Measurements from ENCODE around the gene TTC39A. TPM values are rescaled to one million over a fixed set of nuclear protein-coding genes. Genes with fewer than 3 reads are reported as not detected.

TTC39A gene
- total RNA-seq, 1 experiment from 2014 or later: 15.4 TPM

DNA sequence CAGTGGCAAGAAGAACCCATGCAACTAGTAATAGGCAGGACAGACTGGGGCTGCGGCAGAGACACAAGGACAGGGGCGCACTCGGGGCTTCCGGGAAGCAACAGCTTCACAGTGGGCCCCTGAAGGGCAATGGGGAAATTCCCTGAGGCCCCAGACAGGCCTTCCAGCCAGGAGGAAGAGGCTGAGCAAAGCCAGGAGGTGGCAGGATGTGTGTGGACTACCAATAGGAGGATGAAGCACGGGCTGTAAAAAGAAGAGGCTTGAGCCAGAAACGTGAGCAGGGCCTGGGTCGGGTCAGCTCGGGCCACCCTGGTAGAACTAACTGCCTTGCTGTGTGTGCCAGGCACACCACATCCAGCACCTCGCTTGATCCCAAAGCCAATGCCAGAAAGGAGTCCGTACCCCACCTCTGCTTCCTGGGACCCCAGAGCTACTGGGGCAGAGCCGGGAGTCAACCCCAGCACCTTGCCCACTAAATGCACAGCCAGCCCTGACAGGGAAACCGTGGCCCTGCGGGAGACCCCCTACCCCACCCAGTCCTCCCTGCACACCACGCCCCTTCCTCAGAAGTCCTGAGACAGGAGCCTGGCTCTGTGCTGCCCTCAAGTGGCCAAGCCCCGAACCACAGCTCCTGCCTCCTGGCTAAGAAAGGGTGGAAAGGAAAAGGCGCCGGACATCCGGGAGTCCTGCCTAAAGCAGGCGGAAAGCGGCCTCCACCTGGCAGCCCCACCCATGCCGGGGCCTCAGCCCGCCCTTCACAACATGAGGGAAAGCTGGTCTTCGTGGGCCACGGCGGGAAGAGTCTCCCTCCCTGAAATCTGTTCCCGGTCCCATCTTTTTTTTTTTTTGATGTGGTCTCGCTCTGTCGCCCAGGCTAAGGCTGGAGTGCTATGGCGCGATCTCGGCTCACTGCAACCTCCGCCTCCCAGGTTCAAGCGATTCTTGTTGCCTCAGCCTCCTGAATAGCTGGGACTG lies 33.7 kb downstream of the TTC39A start:
- ChIA-PET CTCF (interaction anchor here (0.5 to 2.3 kb wide), 9 partner anchors 10 to 546 kb away, joined by 3 to 8 read pairs (median 4); no protein-coding TSS in a partner anchor), RAD21 (ENCODE audit: low non-redundant PET in 1 of 2, low total read pairs in 2 of 2, uncharacterized antibody in 2 of 2, unreplicated experiment in 2 of 2) (interaction anchor here (0.7 to 0.9 kb wide), 2 partner anchors 99 to 108 kb away, joined by 3 read pairs; no protein-coding TSS in a partner anchor), POLR2A (interaction anchor here (1.1 kb wide), 1 partner anchor 9 kb away, joined by 3 read pairs; no protein-coding TSS in a partner anchor)
- peak overlapping the region; percentile 82 for H2AFZ ChIP-seq (ENCODE audit: low read depth, low read length, poor library complexity, severe bottlenecking)
- peak overlapping the region; percentile 43 for H3K4me2 ChIP-seq (ENCODE audit: low read length)
- no peaks in the 10 kb centered on the region for H3K9me3 ChIP-seq (ENCODE audit: control insufficient read depth in 1 of 2, insufficient read depth in 1 of 2, low read depth in 1 of 2, low read length in 2 of 2)
- intact Hi-C loops (cut with micrococcal nuclease): loop anchor here (10.0 kb wide), 1 partner anchor 542 kb away; no protein-coding TSS in a partner anchor
- no peaks in the 10 kb centered on the region for H3K36me3 ChIP-seq (ENCODE audit: control insufficient read depth in 1 of 2, insufficient read depth in 2 of 2, low read length in 2 of 2)
- peak; percentile 92 for ATAC-seq
- H3K27ac ChIP-seq (ENCODE audit: low read depth, low read length): peak overlapping the region; percentile 32; the same call in 1 of the 2 replicates
- no peak overlapping the region for H3K4me3 ChIP-seq (replicated peaks in 1 of 2; ENCODE audit: low read depth in 1 of 2, low read length in 2 of 2)
- TF ChIP-seq, protein P1, sequence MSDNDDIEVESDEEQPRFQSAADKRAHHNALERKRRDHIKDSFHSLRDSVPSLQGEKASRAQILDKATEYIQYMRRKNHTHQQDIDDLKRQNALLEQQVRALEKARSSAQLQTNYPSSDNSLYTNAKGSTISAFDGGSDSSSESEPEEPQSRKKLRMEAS (IDR thresholded peaks at IDR 0.05): peak; percentile 59; the same call in 1 of the 2 replicates
- TF ChIP-seq ZNF274 (IDR thresholded peaks at IDR 0.05; ENCODE audit: low read depth, low read length) (no peak), CEBPB (IDR thresholded peaks at IDR 0.05; ENCODE audit: low read depth) (no peak), RAD21 (IDR thresholded peaks at IDR 0.05; ENCODE audit: low read depth) (peak; percentile 90), YY1 (IDR thresholded peaks at IDR 0.05; ENCODE audit: extremely low read depth, insufficient replicate concordance, low read depth, low read length) (peak; percentile 52), SIN3A (IDR thresholded peaks at IDR 0.05; ENCODE audit: low read depth) (no peak), ELF1 (IDR thresholded peaks at IDR 0.05; ENCODE audit: borderline replicate concordance, low read depth) (no peak), POLR2AphosphoS5 (IDR thresholded peaks at IDR 0.05; ENCODE audit: low read depth, low read length) (peak; percentile 36; the same call in 1 of the 2 replicates), TCF7L2 (IDR thresholded peaks at IDR 0.05; ENCODE audit: borderline replicate concordance, extremely low read depth, insufficient read depth, insufficient read length) (peak; percentile 37), EGR1 (IDR thresholded peaks at IDR 0.05; ENCODE audit: low read depth) (no peak), EZH2 (IDR thresholded peaks at IDR 0.05) (no peak)
- TF ChIP-seq, protein P2, sequence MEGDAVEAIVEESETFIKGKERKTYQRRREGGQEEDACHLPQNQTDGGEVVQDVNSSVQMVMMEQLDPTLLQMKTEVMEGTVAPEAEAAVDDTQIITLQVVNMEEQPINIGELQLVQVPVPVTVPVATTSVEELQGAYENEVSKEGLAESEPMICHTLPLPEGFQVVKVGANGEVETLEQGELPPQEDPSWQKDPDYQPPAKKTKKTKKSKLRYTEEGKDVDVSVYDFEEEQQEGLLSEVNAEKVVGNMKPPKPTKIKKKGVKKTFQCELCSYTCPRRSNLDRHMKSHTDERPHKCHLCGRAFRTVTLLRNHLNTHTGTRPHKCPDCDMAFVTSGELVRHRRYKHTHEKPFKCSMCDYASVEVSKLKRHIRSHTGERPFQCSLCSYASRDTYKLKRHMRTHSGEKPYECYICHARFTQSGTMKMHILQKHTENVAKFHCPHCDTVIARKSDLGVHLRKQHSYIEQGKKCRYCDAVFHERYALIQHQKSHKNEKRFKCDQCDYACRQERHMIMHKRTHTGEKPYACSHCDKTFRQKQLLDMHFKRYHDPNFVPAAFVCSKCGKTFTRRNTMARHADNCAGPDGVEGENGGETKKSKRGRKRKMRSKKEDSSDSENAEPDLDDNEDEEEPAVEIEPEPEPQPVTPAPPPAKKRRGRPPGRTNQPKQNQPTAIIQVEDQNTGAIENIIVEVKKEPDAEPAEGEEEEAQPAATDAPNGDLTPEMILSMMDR (IDR thresholded peaks at IDR 0.05 in 2 of 3, conservative IDR thresholded peaks at IDR 0.05 in 1 of 3; ENCODE audit: borderline replicate concordance in 1 of 3, insufficient read depth in 1 of 3, low read depth in 2 of 3, low read length in 2 of 3): peak; percentile 83 to 98 (median 93)
- H3K9me2 ChIP-seq (ENCODE audit: insufficient read depth): no peaks in the 10 kb centered on the region
- H3K79me2 ChIP-seq (ENCODE audit: insufficient read depth, low read length): no peaks in the 10 kb centered on the region
- H3K27me3 ChIP-seq (ENCODE audit: insufficient read depth, low read length): no peaks in the 10 kb centered on the region
- peak overlapping the region; percentile 44 for H3K9ac ChIP-seq (ENCODE audit: low read length)
- DNase-seq (ENCODE audit: low read depth, low spot score): peak; percentile 61
- no TSS peak for BruUV-seq (replicated peaks)
- H4K20me1 ChIP-seq (ENCODE audit: insufficient read depth): no peaks in the 10 kb centered on the region
- peaks cover 0 to 23% of the 10 kb centered on the region in 2 experiments; a peak in 2 of 4 replicates for H3K4me1 ChIP-seq (ENCODE audit: control insufficient read depth in 1 of 2, insufficient read depth in 2 of 2, low read length in 2 of 2)
